Activated CD8-positive, alpha-beta memory T cell treated with anti-CD3 and anti-CD28 coated beads for 4 hours (primary cell): ENCODE measurements around the gene CAMK2N1.
"Not testable (repeated sequence)": the region's sequence is repeated elsewhere in the genome, so short reads cannot be mapped to it uniquely, and the experiment has no call there.

ENCODE experiments used
- DNase-seq, 2 donors: peaks; one replicate each; pipeline ENCODE4 v3.0.0-alpha.2; 2020; ENCODE audit warnings: low read depth in 2 of 2

CAMK2N1 gene

GRCh38 chr1:20496725-20497383, 10.8 kb upstream of the CAMK2N1 start:
- not testable (repeated sequence) for DNase-seq

DNA sequence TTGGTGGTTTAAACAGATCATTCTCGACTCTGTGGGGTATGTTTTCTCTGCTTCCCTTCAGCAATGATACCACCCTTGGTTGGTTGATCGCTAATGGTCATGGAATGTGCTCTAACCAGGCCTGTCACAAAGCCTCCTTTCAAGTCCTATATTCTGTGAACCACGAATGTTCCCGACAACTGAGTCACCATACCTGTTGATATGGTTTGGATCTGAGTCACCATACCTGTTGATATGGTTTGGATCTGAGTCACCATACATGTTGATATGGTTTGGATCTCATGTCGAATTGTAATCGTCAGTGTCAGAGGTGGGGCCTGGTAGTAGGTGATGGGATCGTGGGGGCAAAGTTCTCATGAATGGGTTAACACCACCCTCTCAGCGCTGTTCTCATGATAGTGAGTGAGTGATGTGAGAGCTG, 10.2 kb upstream of the CAMK2N1 start:
- no peak for DNase-seq

- no peak for DNase-seq
Measured at GRCh38 chr1:20495661-20496060, 9.7 kb upstream of the CAMK2N1 start.

DNA sequence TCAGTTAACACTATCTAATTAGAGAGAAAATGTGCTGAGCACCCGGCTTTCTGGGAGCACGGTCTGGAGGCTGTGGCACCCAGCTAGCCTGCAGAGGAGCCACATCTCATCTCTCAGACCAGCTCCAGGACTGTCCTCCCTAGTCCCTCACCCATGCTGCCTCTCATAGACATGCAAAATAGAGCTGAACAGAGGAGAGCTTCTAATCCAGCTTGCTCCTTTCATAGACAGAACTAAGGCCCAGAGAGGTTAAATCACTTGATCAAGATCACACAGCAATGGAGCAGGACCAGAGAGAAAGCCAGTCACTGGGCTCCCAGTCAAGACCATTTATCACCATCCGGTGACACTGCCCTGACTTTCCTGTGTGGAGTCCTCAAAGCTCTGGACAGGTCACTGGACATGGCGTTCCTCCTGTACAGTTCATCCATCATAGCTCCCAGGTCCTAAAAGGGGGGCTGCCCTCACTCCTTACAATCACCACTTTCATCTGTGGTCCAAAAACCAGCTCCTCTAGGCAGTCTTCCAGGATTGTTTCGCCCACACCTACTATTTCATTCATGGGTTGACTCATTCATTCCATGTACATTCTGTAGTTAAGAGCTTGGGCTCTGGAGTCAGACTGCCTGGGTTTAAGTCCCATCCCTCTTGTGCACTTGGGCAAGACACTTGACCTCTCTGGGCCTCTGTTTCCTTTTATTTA, 8.8 kb upstream of the CAMK2N1 start:
- no peak for DNase-seq

DNA sequence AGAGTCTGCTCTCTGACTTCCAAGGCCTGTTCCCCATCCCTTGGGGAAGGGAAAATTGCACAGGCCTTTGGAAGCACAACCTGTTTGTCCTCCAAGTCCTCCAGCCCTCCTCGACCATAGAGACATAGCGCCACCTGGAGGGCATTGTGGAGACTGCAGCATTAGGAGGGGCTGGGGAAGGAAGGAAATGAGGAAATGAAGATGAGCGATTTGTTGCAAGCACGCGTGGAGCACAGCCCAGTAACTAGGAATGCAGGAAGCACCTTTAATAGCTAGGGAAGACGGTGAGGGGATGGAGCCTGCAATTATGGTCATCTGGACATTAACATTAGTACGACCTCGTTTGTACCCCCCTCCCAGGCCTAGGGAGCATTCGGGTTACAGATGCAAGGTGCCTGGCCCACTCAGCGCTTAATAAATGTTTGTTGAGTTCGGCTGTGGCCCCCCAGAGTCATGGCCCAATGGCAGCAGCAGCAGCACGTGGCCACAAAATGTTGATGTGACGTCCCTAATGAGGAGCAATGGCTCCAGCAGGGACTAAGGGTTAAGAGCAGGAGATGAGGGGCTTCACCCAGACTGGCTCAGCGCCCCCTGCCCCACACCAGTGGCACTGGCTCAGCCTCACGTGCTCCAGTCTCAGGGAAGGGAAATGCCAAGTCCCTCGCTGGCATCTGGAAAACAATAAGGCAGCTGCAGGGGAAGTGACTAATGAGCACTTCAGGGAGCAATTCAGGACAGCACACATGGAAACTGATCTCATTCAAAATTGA, 8.0 kb upstream of the CAMK2N1 start:
- peak; percentile 59 to 68 for DNase-seq

GRCh38 chr1:20493309-20493708, 7.3 kb upstream of the CAMK2N1 start:
- no peak for DNase-seq

GRCh38 chr1:20492751-20493150, 6.7 kb upstream of the CAMK2N1 start:
- no peak for DNase-seq

DNA sequence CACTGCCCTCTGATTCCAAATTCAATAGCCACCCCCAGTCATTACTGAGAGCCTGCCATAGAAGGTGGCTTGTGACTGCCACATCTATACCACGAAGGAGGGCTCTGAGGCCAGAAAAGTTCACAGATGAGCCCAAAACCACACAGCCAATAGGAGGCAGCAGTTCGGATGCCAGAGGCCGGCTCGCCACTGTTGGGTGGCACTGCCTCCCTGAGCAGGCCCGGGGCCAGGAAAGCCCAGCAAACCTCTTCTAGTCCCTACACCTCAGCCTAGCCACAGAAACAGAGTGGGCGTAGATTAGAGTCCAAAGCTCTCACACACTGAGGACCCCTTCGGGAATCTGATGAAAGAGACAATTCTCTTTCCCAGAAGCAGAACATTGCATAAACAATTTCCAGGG, 5.9 kb upstream of the CAMK2N1 start:
- no peak for DNase-seq

GRCh38 chr1:20491178-20491577, 5.2 kb upstream of the CAMK2N1 start:
- no peak for DNase-seq

- no peak for DNase-seq
Measured at GRCh38 chr1:20487236-20487590, 1.2 kb upstream of the CAMK2N1 start.

DNA sequence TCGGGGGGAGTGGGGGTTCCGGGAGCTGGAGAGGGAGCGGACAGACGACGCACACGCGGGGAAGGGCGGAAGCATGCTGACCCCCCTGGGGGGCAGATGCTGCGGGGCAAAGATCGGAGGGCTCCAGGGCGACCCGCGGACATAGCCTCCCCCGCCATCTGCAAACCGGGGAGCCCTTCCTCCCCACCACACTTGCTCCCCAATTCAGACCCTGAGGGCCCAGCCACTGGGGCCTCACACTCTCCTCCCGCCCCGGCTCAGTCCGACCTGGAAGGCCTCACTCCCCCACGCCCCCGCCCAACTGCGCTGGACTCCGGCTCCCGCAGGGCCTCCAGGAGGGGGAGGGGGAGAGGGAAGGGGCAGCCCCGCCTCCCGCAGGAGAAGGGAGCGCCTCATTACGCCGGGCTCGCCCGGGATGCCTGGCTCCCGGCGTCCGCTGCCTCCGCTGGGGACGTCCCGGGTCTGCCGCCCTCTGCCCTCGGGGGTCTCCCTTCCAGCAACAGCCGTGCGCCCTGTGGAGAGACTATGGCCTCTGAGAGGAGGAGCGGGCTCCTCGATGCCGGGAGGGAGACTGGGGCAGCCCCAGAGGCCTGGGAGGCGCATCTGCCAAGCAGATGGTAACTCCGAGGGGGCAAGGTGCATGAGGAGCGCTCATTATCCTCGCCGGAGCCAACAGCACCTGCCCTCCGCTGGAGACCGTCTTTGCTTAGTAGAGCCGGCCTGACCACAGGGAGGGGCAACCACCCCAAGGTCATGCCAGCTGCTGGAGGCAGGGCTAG, 636 bp upstream of the CAMK2N1 start:
- no peak for DNase-seq

- no peak for DNase-seq
Measured at GRCh38 chr1:20484519-20485462, 1.2 kb downstream of the CAMK2N1 start.

GRCh38 chr1:20483833-20484518, 2.0 kb downstream of the CAMK2N1 start:
- DNase-seq = no peak

GRCh38 chr1:20483098-20483832, 2.7 kb downstream of the CAMK2N1 start:
- DNase-seq = no peak

GRCh38 chr1:20481643-20482498, 4.1 kb downstream of the CAMK2N1 start:
- DNase-seq = no peak

- DNase-seq = no peak
Measured at GRCh38 chr1:20480951-20481617, 4.9 kb downstream of the CAMK2N1 start.

GRCh38 chr1:20480243-20480944, 5.6 kb downstream of the CAMK2N1 start:
- DNase-seq = no peak

DNA sequence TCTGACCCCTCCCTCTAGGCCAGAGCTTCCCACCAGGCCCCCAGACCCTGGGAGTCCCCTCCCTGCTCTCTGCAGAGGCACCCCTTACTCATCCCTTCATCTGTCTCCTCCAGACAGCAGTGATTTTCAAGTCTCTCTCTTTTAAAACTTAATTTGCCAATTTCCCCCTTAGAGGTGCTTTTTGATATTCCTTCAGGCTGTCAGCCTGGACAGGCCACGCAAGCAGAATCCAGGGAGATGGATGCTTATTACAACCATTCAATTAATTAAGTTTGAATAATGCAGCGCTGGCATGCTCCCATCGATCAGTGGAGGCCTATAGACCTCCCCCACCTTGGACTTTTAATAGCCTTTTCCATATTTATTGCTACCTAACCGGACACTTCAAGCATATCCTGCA, 6.2 kb downstream of the CAMK2N1 start:
- no peak for DNase-seq
